Esophagus muscularis mucosa (tissue), 3 donors: ENCODE measurements around the gene RPS14.

Experiments
- CTCF ChIP-seq, 3 experiments: fragments of 200-600 bp in 2 of 3; fragments of 450-650 bp in 1 of 3; sonication (generic) in 2 of 3; IDR thresholded peaks; one replicate each; pipeline ENCODE4 v1.5.1; 2017 to 2019; ENCODE audit warnings: antibody characterized with exemption in 3 of 3, mild to moderate bottlenecking in 2 of 3, moderate library complexity in 1 of 3
- EP300 ChIP-seq: sonication (generic); formaldehyde crosslinking; IDR thresholded peaks from one replicate; pipeline ENCODE4 v1.6.1; 2017; ENCODE audit warnings: antibody characterized with exemption

- no peak for TF ChIP-seq EP300
- TF ChIP-seq CTCF (IDR thresholded peaks at IDR 0.05): no peak
Measured at GRCh38 chr5:150457562-150458240, 8.2 kb upstream of the RPS14 start.
